ENCODE results near the gene POLE3.
A peak's percentile ranks its signal among the peaks of the same experiment; 100 is the strongest.
"Not testable (repeated sequence)": the region's sequence is repeated elsewhere in the genome, so short reads cannot be mapped to it uniquely, and the experiment has no call there.

The POLE3 gene

DNA sequence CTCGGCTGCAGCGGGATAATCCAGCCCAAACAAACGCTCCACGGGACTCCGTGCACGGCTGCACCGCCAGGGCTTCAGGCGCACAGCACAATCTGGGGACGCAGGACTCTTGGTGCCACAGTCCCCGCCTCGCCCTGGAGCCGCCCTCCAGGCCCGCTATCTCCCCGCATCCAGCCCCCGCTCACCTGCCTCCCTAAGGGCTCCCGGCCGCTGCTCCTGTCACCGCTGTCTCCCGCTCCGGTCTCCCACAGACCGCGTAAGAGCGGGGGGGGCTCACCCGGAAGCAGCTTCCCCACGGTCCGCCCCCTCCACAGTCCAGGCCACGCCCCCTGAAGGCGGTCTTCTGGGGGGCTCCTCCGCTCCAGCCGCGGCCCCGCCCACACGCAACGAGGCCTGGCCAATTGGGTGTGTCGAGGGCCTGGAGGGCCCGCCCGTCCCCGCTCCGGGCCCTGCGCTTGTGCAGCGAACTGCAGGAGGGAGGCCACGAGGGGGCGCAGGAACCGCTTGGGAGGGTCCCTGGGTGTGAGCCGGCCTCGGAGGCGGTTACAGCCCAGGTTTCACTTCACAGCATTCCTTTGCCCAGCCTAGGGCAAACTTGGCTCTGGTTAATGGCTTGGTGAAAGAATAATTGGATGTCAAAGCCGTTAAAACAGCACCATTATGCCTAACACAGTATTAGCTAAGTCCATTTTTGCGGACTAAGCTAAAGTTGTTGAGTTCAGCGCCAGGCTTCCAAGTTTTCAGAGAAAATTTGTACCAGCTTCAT is 9.3 kb downstream of the POLE3 start, which contains the start of gene ALAD:
Gene ALAD (minus strand): TSS at position 258 of the 766 bp plus-strand sequence. CDS start 7,725 bp downstream, outside the sequence.
- peak; percentile 100 for DNase-seq

DNA sequence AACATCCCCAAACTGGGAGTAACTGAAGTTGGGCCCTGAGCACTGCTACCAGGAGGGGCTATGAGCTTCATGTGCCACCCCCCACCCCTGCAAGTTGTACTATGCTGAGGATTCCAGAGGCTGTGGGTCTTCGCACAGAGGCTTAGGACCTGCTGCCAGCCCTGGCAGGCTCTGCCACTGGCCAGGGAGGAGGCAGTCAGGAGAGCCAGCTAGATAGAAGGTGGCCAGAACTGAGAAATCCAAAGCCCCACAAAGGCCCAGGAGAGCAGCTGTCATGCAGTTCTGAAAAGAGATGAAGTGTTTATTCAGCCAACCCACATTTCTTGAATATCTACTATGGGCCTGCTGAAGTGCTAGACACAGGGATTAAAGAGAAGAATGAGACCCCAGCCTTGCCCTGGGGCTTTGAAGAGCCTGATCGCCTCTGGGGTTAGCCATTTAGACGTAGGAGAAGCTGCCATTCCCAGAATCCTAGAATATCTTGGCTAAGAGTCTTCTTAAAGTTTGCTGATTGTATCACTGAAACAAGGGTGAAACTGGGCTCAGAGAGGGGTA is 10.8 kb downstream of the POLE3 start:
- no peak for DNase-seq

DNA sequence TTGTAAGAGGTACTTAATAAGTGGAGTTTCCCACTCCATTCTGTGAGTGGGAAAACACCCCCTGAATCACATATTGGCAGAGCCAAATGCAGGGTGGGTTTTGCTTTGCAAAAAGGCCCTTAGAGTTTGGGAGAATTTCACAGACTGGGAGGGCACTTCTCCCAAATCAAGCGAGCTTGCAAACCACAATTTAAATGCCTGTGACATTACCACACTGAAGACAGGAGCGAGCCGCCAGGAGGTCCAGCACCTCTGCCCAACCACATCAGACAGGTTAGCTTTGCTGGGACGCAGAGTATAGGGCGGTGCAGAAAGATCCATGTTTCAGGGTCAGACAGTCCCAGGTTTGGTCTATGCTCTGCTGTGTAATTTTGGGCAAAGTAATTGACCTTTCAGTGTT is 11.7 kb downstream of the POLE3 start:
- no peak for DNase-seq

DNA sequence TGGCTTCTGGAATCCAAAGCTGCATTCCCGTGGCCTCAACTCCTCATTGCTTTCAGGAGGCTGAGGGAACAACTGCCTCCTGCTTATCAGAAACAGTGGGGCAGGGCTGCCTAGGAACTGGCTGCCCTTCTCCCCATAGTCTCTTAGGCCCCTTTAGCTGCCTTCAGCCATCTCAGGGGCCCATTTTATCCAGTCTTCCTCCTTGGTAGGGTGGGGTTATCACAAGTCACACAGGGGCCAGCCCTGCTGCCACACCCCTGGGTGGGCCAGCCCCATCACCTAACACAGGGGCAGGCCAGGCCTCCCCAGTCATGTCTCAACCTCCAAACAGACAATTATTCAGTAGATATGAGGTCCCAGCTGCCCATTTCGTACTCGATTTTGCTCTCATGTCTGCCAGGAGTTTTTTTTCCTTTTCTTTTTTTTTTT is 13.3 kb downstream of the POLE3 start:
- no peak for DNase-seq

DNA sequence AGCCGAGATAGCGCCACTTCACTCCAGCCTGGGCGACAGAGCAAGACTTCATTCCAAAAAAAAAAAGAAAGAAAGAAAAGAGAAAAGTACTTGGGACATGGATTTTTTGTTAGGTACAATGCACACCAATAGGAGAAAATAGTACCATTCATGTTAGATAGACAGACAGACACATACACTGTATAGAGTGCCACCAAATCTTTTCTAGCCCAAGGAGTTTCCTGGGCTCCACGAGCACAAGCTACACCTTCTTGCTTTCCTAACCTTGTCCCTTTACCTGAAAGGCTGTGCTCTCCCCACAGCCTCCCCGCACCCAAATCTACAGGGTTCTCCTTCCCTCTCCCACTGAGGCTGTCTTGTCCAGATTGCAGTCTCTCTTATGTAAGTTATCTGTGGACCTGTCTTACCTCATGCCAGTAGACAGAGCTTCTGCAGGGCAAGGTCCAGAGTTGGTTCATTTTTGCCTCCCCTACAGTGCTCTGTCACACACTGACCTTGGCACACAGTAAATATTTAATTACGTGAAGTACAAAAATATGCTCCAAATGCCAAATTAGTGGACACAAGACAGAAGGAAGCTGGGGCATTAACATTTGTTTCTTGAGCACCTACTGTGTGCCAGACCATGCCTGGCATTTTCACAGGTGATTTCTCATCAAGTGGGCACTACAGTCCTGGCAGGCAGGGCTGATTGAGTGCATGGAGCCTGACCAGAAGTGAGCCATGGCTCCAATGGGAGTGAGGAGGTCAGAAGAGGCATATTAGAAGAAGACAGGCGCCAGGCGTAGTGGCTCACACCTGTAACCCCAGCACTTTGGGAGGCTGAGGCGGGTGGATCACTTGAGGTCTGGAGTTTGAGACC is 15.2 kb downstream of the POLE3 start:
- no peak for DNase-seq

DNA sequence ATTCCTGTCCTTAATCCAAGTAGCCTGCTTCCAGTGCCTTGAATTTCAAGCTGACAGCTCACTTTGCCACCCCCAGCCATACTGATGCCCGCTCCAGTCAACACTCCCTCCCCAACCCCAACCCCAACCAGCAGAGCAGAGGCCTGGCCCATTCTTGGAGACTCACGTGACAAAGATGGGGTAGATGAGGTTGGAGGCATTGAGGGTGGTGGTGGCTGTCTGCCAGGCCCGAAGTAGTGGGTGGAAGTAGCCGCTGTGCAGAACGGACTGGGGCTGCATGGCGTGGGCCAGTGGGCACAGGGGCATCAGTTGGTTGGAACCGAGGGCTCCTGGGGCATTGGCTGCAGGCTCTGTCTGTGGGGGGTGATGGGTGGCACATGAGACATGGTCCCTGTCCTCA is 17.2 kb downstream of the POLE3 start:
- DNase-seq = no peak

DNA sequence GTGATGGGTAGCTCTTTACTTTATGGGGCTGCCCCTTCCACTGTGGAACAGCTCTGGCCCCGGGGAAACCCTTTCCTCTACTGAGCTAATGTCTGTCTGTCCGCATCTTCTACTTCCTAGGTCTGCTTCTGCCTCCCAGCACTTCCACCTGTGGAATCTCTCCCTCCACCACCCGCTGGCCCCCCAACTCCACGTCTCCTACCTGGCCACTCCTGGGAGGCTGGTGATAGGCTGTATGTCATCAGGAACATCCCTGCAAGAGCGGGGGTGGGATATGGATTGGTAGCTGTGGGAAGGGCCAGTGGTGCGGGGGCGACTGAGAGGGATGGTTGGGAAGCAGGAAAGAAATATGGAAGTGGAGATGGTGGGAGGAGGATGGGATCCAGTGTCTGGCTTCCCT is 18.6 kb downstream of the POLE3 start:
- no peak for DNase-seq

DNA sequence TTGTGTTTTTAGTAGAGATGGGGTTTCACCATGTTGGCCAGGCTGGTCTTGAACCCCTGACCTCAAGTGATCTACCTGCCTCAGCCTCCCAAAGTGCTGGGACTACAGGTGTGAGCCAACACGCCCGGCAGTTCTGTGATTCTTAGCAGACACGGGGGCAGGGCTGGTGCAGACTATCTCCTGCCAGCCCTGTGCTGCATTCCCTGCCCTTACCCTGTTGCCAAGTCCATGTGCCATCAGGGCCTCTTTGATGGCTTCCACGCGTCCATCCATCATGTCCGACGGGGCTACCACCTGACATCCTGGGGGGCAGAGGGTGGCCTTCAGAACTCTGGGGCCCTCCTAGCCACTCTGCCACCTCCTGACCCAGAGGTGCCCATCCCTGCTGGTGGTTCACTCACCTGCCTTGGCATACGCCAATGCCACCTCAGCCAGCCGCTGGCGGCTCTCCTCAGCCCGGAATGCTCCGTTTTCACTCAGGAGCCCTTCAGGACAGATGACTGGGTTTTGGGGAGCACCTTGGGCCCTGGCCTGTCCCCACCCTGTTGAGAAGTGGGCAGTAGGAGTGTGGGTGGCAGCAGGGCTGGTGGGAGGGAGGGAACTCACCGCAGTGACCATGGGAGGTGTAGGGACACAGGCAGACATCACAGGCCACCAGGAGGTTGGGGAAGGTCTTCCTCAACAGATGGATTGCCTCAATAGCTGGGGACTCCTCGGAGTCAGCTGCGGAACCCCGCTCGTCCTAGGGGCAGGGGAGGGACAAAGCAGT is 20.1 kb downstream of the POLE3 start:
- no peak for DNase-seq

DNA sequence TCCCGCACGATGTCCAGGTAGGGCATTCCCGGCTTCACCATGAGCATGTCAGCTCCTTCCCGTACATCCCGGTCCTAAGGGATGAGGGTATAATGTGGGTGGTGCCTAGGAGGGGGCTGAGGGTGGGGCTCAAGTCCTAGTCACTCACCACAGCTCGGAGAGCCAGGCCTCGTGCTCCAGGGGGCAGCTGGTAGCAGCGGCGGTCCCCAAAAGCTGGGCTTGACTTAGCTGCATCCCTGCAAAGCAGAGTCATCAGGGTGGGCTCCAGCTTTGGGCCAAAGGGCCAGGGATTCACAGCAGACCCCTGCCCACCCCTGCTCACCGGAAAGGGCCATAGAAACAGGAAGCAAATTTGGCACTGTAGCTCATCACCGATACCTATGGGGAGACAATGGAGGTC is 21.0 kb downstream of the POLE3 start:
- DNase-seq = no peak

DNA sequence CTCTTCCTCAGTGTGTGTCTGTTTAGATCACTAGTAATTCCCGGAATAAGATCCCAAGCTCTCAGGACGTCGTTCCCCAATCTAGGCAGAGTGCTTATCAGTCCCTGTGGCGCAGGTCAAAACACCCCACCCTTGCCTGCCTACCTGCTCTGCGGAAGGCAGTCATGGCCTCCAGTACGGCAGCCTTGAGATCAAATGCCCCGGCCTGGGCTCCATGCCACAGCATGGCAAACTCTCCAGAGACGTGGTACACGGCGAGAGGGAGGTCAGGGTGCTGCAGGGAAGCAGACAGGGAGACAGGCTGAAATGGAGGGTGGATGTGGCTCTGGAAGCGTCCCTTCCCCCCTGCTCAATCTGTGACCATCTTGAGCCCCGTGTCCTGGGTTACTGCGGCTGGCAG is 21.6 kb downstream of the POLE3 start:
- DNase-seq = no peak

DNA sequence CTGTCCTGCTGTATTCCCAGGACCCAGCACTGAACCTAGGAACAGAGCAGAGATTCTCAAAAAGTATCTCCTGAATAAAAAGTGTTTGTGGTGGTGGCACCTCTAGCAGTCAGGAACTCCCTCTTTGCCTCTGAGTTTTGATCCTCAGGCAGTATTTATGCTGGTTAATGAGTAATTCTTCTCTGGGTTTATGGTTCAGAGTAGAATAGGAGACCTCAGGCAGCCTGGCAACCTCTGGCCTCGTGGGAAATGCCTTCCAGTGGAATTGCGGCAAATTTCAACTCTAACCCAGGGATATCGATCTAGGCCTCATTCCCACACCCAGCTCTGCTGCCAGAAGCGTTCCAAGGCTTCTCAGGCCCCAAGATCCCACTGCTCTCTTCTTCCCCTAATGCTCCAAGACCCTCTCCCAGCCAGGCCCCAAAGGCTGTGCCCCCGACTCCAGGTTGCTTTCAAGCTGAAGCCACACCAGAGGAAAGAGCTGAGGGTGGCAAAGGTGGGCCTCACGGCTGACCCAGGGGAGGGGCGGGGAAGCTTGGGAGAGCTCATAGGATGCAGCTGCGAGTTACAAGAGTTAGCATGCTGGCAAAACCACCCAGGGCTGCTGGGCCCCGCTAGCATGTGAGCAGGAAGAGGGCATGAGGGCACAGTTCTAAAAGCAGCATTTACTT is 22.8 kb downstream of the POLE3 start:
- no peak for DNase-seq

DNA sequence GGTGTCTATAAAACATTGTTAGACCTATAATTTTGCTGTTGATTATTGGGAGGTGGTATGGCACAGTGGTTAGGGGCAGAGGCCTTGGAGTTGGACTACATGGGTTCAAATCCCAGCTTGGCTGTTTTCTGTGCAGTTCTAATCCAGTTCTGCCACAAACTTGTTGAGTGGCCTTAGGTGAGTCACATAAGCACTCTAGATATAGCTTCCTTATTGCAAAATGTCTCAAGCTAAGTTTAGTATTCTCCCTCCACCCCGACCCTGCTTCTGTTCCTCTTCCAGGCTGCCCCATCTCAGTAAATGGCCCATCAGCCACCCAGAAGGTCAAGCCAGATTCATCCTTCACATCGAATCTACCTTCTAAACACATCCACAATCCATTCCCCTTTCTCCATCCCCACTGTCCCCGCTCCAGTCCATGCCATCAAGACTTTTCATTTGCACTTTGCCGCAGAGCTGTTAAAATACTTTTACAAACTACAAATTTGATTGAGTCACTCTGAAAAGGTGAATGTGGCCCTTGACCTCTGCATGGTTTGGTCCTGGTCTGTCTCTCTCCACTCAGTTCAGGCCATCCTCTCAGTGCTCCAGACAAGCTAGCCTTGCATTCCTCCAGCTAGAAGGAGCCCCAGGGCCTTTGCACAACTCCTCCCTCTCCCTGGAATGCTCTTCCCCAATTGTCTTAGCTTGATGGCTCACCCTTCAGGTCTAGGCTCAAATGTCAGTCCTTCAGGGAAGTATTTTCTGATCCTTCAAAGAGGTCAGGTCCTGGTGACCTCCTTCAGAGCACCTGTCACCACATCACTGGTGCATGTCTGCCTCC is 23.7 kb downstream of the POLE3 start:
- DNase-seq = no peak

DNA sequence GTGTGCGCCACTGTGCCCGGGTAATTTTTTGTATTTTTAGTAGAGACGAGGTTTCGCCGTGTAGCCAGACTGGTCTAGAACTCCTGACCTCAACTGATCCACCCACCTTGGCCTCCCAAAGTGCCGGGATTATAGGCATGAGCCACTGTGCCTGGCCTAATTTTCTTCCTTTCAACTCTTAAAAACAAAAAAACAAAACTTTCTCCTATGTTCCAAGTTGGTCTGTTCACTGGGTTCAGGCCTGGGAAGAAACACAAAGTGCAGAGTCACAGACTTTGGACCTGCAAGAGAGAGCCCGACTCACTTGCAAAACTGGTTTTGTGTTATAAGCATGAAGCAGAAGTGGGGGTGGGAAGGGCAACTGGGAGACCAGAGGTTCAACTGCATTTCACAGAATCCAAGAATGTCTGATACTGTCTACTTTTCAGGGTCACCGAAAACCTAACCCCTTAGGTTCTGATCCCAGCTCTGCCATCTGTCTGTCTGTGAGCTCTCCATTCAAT is 28.5 kb downstream of the POLE3 start:
- no peak for DNase-seq

DNA sequence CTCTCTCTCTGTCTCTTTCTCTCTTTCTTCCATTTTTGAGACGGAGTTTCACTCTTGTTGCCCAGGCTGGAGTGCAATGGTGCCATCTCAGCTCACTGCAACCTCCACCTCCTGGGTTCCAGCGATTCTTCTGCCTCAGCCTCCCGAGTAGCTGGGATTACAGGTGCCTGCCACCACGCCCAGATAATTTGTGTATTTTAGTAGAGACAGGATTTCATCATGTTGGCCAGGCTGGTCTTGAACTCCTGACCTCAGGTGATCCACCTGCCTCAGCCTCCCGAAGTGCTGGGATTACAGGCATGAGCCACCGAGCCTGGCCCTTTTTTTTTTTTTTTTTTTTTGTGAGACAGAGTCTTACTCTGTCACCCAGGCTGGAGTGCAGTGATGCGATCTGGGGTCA is 29.0 kb downstream of the POLE3 start:
- not testable (repeated sequence) for DNase-seq

DNA sequence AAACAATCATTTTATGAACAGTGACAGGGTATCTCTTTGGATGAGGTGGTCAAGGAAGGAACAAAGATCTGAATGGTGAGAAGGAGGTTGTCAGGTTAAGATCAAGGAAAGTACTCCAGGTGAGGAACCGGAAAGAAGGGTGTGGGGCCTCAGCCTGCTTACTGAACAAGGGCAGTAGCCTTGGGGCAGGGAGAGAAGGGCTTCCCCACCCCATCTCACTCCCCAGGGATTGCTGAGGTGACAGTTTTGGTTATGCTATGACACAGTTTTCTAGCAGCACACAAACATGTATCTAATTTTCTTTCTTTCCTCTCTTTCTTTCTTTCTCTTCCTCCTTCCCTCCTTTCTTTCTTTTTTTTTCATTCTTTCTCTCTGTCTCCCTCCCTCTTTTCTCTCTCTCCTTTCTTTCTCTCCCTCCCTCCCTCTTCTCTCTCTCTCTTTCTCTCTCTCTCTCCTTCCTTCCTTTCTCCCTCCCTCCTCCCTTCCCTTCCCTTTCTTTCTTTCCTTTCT is 29.6 kb downstream of the POLE3 start:
- DNase-seq = no peak

DNA sequence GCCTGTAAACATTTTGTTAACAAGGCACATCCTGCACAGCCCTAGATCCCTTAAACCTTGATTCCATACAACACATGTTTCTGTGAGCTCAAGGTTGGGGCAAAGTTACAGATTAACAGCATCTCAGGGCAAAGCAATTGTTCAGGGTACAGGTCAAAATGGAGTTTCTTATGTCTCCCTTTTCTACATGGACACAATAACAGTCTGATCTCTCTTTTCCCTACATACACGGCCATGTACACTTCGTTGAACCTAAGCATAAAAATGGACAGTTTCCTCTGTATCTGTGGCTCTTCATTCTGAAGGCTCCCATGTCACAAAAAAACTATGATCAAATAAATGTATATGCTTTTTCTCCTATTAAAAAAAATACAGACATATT is 30.7 kb downstream of the POLE3 start:
- DNase-seq = not testable (repeated sequence)

DNA sequence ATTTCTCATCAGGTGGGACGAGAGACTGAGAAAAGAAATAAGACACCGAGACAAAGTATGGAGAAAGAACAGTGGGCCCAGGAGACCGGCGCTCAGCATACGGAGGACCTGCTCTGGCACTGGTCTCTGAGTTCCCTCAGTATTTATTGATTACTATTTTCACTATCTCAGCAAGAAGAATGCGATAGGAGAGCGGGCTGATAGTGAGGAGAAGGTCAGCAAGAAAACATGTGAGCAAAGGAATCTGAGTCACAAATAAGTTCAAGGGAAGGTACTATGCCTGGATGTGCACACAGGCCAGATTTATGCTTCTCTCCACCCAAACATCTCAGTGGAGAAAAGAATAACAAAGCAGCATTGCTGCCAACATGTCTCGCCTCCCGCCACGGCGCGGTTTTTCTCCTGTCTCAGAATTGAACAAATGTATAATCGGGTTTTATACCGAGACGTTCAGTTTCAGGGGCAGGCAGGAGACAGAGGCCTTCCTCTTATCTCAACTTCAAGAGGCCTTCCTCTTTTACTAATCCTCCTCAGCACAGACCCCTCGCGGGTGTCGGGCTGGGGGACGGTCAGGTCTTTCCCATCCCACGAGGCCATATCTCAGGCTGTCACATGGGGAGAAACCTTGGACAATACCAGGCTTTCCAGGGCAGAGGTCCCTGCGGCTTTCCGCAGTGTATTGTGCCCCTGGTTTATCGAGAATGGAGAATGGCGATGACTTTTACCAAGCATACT is 31.2 kb downstream of the POLE3 start:
- DNase-seq = not testable (repeated sequence)

DNA sequence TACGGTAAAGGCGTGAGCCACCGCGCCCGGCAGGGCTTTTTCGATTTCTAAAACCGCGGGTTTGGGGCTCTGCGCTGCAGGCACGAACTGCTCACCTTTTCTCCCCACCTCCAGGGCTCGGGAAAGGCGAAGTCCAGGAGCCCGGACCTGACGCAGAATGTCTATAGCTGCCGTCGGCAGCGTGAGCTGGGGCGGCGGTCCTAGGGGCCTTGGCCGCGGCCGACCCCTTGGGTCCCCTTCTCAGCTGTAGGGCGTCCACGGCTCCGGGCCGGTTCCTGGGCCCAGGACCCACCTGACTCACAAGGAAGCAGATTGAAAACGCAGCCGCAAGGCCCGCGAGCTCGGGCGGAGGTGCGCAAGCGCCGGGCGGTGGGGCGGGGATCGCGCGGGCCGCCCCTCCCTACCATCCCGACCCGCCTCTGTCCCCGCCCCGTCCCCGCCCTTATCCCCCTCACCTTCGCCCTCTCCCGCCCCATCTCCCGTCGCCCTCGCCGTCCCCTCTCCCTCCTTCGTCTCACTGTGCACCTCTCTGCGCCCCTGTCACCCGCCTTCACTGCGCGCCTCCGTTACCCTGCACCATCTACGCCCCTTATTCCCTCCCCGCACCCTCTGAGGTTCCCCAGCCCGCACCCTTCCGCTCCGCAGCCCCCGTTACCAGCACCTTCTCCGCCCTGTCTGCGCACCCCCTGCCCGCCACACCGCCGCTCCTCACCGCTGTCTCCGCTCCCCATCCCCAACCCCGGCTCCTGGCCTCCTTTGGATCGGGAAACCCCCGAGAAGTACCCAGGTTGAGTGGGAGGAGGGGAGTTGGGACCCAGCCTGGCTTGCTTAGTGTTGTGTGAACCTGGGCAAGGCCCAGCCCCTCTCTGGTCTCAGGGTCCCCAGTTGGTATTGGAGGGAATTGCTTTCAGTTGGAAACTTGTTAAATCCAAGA is 33.6 kb downstream of the POLE3 start, which contains the start of gene HDHD3:
Gene HDHD3 (minus strand): TSS at position 353 of the 934 bp plus-strand sequence. CDS start 2,632 bp downstream, outside the sequence.
- DNase-seq = peak; percentile 77

Measured in activated gamma-delta T cell treated with Interleukin-2 at 50 U/mL for 16 hours (primary cell).